ENCODE results near the gene GPRIN2. TPM values are rescaled to one million over a fixed set of nuclear protein-coding genes. Genes with fewer than 3 reads are reported as not detected.

Gene GPRIN2
- total and polyA plus RNA-seq, 2 of the 8 experiments (the other 6 are each of a cell fraction or from before 2014, with no cell fraction given): 14.3 to 18.6 TPM

DNA sequence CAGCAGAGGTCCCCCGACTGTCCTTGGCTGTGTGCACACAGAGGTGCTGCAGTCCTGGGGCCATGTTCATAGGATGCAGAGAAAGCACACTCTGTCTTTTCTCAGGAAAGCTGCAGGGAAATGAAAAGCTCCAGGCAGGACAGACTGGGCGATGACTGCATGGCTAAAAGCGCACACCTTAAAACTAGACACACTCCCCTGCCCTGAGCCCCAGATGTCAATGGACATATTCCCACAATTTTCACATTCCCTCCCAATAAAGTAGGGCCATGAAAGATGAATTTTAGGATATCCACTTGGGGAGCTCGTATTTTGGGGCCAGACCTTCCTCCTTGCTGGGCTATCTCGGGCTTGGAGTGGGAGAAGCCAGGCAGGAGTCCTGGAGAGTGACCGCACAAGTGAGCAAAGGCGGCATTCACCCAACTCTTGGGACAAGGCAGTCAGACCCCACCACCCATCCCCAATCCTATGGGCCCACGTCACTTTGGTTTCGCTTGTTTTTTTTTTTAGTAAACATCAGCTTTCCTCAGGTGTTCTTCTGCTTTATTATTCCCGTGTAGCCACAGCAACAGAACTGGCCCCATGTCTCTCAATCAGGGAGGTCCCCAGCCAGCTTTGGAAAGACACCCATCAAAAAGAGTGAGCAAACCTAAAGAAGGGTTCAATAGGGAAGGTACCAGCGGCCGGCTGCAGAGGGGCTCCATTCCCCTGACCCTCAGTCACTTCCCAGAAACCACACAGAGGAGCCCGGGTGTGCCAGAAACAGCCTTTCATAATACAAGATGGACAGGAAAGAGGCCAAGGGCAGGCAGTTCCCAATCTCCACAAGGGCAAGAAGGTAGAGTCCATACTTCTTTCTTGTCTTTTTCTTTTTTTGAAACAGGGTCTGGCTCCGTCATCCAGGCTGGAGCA is 12.7 kb downstream of the GPRIN2 start:
- Histone ChIP-seq H2BK15ac (ENCODE audit: low read length) (no peak overlapping the region), H2BK12ac (ENCODE audit: low read depth, low read length) (no peak overlapping the region; the same call in 1 of the 2 replicates), H2BK20ac (ENCODE audit: low read length) (peak overlapping the region; percentile 11; the same call in 1 of the 2 replicates), H2AFZ (ENCODE audit: low read length) (no peak overlapping the region), H3K79me2 (ENCODE audit: control insufficient read depth in 1 of 2, insufficient read depth in 2 of 2, low read length in 2 of 2) (no peaks in the 10 kb centered on the region), H3K27me3 (replicated peaks in 1 of 4; ENCODE audit: control insufficient read depth in 3 of 4, extremely low read depth in 1 of 4, insufficient read depth in 3 of 4, low read length in 3 of 4) (peaks cover 0 to 6% (median 2%) of the 10 kb centered on the region in 4 experiments; a peak in 4 of 7 replicates), H3K4me3 (ENCODE audit: extremely low read depth in 1 of 4, insufficient read depth in 2 of 4, low read depth in 3 of 4, low read length in 4 of 4) (no peak overlapping the region), H4K91ac (replicated peaks; ENCODE audit: insufficient read length, low read length) (no peak overlapping the region), H3K18ac (ENCODE audit: extremely low read depth, low read length) (no peak overlapping the region), H4K8ac (ENCODE audit: extremely low read depth, insufficient read depth, low read length) (no peak overlapping the region), H3K36me3 (ENCODE audit: control insufficient read depth in 2 of 4, insufficient read depth in 4 of 4, low read length in 3 of 4) (no peaks in the 10 kb centered on the region), H2BK5ac (ENCODE audit: low read depth, low read length) (no peak overlapping the region), H3K23me2 (ENCODE audit: low read depth, low read length) (peaks cover 2% of the 10 kb centered on the region; the same call in 1 of the 2 replicates), H3K56ac (replicated peaks; ENCODE audit: insufficient read length, low read depth, low read length) (no peak overlapping the region), H3K4ac (replicated peaks; ENCODE audit: insufficient read length, low read depth, low read length) (no peak overlapping the region), H3K27ac (ENCODE audit: low read depth, low read length) (no peak overlapping the region), H3K79me1 (ENCODE audit: low read depth, low read length) (no peaks in the 10 kb centered on the region), H3K9me3 (ENCODE audit: insufficient read depth in 2 of 2, low read depth in 1 of 2, low read length in 1 of 2) (no peaks in the 10 kb centered on the region), H3K9ac (replicated peaks in 1 of 4; ENCODE audit: extremely low read depth in 1 of 4, low read depth in 3 of 4, low read length in 3 of 4) (no peak overlapping the region), H2AK5ac (ENCODE audit: low read depth, low read length) (no peak overlapping the region), H2BK120ac (replicated peaks; ENCODE audit: low read depth, low read length) (no peak overlapping the region), H3K23ac (ENCODE audit: insufficient read length) (no peak overlapping the region), H3K4me2 (ENCODE audit: insufficient read depth in 1 of 2, low read depth in 2 of 2, low read length in 2 of 2) (no peak overlapping the region), H4K20me1 (replicated peaks in 1 of 2; ENCODE audit: control insufficient read depth in 1 of 2, insufficient read depth in 2 of 2, low read length in 2 of 2) (peaks cover 0 to 11% of the 10 kb centered on the region in 2 experiments), H4K5ac (ENCODE audit: insufficient read length, low read depth, low read length) (no peak overlapping the region), H3K4me1 (replicated peaks in 1 of 4; ENCODE audit: control insufficient read depth in 3 of 4, insufficient read depth in 4 of 4, low read length in 3 of 4) (peaks cover 5 to 12% (median 10%) of the 10 kb centered on the region in 4 experiments), H3K14ac (ENCODE audit: insufficient read length) (no peak overlapping the region)
- no peak for TF ChIP-seq SP4 (IDR thresholded peaks at IDR 0.05; ENCODE audit: low read length)
- peak in 1 of 2 experiments; percentile 17; a peak in 1 of 3 replicates for TF ChIP-seq POLR2A (IDR thresholded peaks at IDR 0.05; ENCODE audit: control extremely low read depth in 1 of 2, low read depth in 2 of 2, low read length in 2 of 2)
- TF ChIP-seq HDAC6 (IDR thresholded peaks at IDR 0.05; ENCODE audit: low read depth, low read length): no peak
- no peak for DNase-seq (ENCODE audit: low read depth in 1 of 2, low spot score in 2 of 2)
- CTCF ChIA-PET (ENCODE audit: partially characterized antibody): interaction anchor here (0.6 to 4.7 kb wide), 14 partner anchors 9 to 1063 kb away, joined by 3 to 65 read pairs (median 18); partner anchors contain the start of gene GPRIN2
- WGBS, 2 experiments (ENCODE audit: extremely low coverage in 1 of 2, insufficient coverage in 1 of 2, insufficient read length in 1 of 2, insufficient replicate concordance in 2 of 2, low coverage in 1 of 2, low lambda C conversion rate in 2 of 2, missing lambda C conversion rate in 1 of 2): 90% methylated on average over 14 of the region's 14 CpGs; no CpG with 5 or more reads in 1 of the 2 experiments
- POLR2A ChIA-PET (ENCODE audit: partially characterized antibody): interaction anchor here (0.8 to 4.4 kb wide), 4 partner anchors 10 to 16 kb away, joined by 3 to 44 read pairs (median 14); partner anchors contain the start of gene GPRIN2
- no peak for FAIRE-seq
